Astrocyte (in vitro differentiated cells and primary cell): Measurements from ENCODE around the gene MST1. TPM values are rescaled to one million over a fixed set of nuclear protein-coding genes. Genes with fewer than 3 reads are reported as not detected.

Experiments
- DNase-seq: peaks from one replicate; pipeline ENCODE4 v3.0.0-alpha.2; 2010; ENCODE audit warnings: low read depth
- FAIRE-seq: peaks from 2 replicates; lab custom pipeline; 2011; peaks lifted over from hg19 to GRCh38; lab: Jason Lieb, UNC
- H2AFZ ChIP-seq: 2 replicates; pipeline ENCODE4 v1.6.0; 2012; ENCODE audit warnings: low read depth, low read length, inconsistent platforms
- H3K27ac ChIP-seq: 2 replicates; pipeline ENCODE4 v1.5.1; 2011; ENCODE audit warnings: low read depth, low read length, inconsistent platforms
- H3K27me3 ChIP-seq: 2 replicates; pipeline ENCODE4 v1.6.0; 2011; ENCODE audit warnings: low read length, inconsistent platforms; ENCODE audit not compliant: insufficient read depth
- H3K36me3 ChIP-seq: 2 replicates; pipeline ENCODE4 v1.5.1; 2011; ENCODE audit warnings: low read length, inconsistent platforms; ENCODE audit not compliant: insufficient read depth
- H3K4me1 ChIP-seq: 2 replicates; pipeline ENCODE4 v1.5.1; 2011; ENCODE audit warnings: low read length, inconsistent platforms; ENCODE audit not compliant: insufficient read depth
- H3K4me2 ChIP-seq: 2 replicates; pipeline ENCODE4 v1.6.0; 2012; ENCODE audit warnings: low read length, inconsistent platforms
- H3K4me3 ChIP-seq: 2 replicates; pipeline ENCODE4 v1.5.1; 2011; ENCODE audit warnings: low read depth, mild to moderate bottlenecking, low read length, inconsistent platforms; ENCODE audit not compliant: insufficient read depth
- H3K79me2 ChIP-seq: 2 replicates; pipeline ENCODE4 v1.6.0; 2012; ENCODE audit warnings: mild to moderate bottlenecking, low read length, inconsistent platforms; ENCODE audit not compliant: insufficient read depth
- H3K9ac ChIP-seq: 2 replicates; pipeline ENCODE4 v1.6.0; 2012; ENCODE audit warnings: mild to moderate bottlenecking, low read length, inconsistent platforms
- H3K9me3 ChIP-seq: 2 replicates; pipeline ENCODE4 v1.5.1; 2012; ENCODE audit warnings: low read depth, mild to moderate bottlenecking, low read length, inconsistent platforms; ENCODE audit not compliant: insufficient read depth
- H4K20me1 ChIP-seq: 2 replicates; pipeline ENCODE4 v1.6.0; 2012; ENCODE audit warnings: low read length, inconsistent platforms; ENCODE audit not compliant: insufficient read depth
- H3K27ac Mint-ChIP-seq: one replicate; pipeline ENCODE4 v1.8.0; 2021; ENCODE audit warnings: mild to moderate bottlenecking, mixed read lengths; ENCODE audit not compliant: unreplicated experiment
- H3K27me3 Mint-ChIP-seq: one replicate; pipeline ENCODE4 v1.8.0; 2021; ENCODE audit warnings: low read depth, mixed read lengths; ENCODE audit not compliant: unreplicated experiment
- H3K36me3 Mint-ChIP-seq: one replicate; pipeline ENCODE4 v1.8.0; 2021; ENCODE audit warnings: low read depth, mixed read lengths; ENCODE audit not compliant: unreplicated experiment
- H3K4me1 Mint-ChIP-seq: one replicate; pipeline ENCODE4 v1.8.0; 2021; ENCODE audit warnings: low read depth, mixed read lengths; ENCODE audit not compliant: unreplicated experiment
- H3K4me3 Mint-ChIP-seq: one replicate; pipeline ENCODE4 v1.8.0; 2021; ENCODE audit warnings: mild to moderate bottlenecking, moderate library complexity, mixed read lengths; ENCODE audit not compliant: unreplicated experiment
- H3K9me3 Mint-ChIP-seq: one replicate; pipeline ENCODE4 v1.8.0; 2021; ENCODE audit warnings: mild to moderate bottlenecking, mixed read lengths; ENCODE audit not compliant: unreplicated experiment
- CTCF ChIP-seq: IDR thresholded peaks from 2 replicates; pipeline ENCODE4 v1.5.1; 2011; ENCODE audit warnings: low read depth, mild to moderate bottlenecking, inconsistent platforms, low read length, moderate library complexity; ENCODE audit not compliant: insufficient read depth
- EZH2 ChIP-seq: IDR thresholded peaks from 2 replicates; pipeline ENCODE4 v1.6.1; 2012; ENCODE audit warnings: mild to moderate bottlenecking, low read length, inconsistent platforms; ENCODE audit not compliant: insufficient read depth
- total RNA-seq: library from RNA; stranded (reverse); gene quantifications from 2 replicates; pipeline ENCODE4 v1.2.1, GENCODE V29; 2021

Gene MST1
- total RNA-seq, 1 donor from 2014 or later: 9.3 TPM

GRCh38 chr3:49653621-49654020 lies 35.7 kb downstream of the MST1 start:
- DNase-seq (no peak), FAIRE-seq (no peak)
- Histone ChIP-seq H3K4me3 (no peak overlapping the region), H3K9me3 (no peaks in the 10 kb centered on the region), H3K36me3 (no peaks in the 10 kb centered on the region), H4K20me1 (no peaks in the 10 kb centered on the region), H2AFZ (no peak overlapping the region), H3K79me2 (no peaks in the 10 kb centered on the region), H3K9ac (no peak overlapping the region), H3K4me1 (no peaks in the 10 kb centered on the region), H3K4me2 (no peak overlapping the region), H3K27me3 (peaks cover 2% of the 10 kb centered on the region), H3K27ac (no peak overlapping the region)
- H3K36me3 Mint-ChIP-seq: no peaks in the 10 kb centered on the region
- H3K4me1 Mint-ChIP-seq: peaks cover 5% of the 10 kb centered on the region
- peaks cover 3% of the 10 kb centered on the region for H3K9me3 Mint-ChIP-seq
- peaks cover 29% of the 10 kb centered on the region for H3K27me3 Mint-ChIP-seq
- no peak overlapping the region for H3K4me3 Mint-ChIP-seq
- H3K27ac Mint-ChIP-seq: no peak overlapping the region
- TF ChIP-seq EZH2 (no peak), CTCF (no peak)

GRCh38 chr3:49652903-49653415 lies 36.3 kb downstream of the MST1 start:
- H3K9ac ChIP-seq: no peak overlapping the region
- no peaks in the 10 kb centered on the region for H4K20me1 ChIP-seq
- DNase-seq (no peak), FAIRE-seq (no peak)
- H3K4me2 ChIP-seq: no peak overlapping the region
- Mint-ChIP-seq H3K4me3 (no peak overlapping the region), H3K9me3 (peaks cover 3% of the 10 kb centered on the region), H3K36me3 (no peaks in the 10 kb centered on the region), H3K27ac (no peak overlapping the region), H3K27me3 (peaks cover 25% of the 10 kb centered on the region), H3K4me1 (peaks cover 7% of the 10 kb centered on the region)
- H3K4me1 ChIP-seq: no peaks in the 10 kb centered on the region
- peaks cover 2% of the 10 kb centered on the region for H3K27me3 ChIP-seq
- H3K79me2 ChIP-seq: no peaks in the 10 kb centered on the region
- H3K9me3 ChIP-seq: no peaks in the 10 kb centered on the region
- TF ChIP-seq EZH2 (no peak), CTCF (no peak)
- H3K27ac ChIP-seq: no peak overlapping the region
- no peak overlapping the region for H3K4me3 ChIP-seq
- no peaks in the 10 kb centered on the region for H3K36me3 ChIP-seq
- H2AFZ ChIP-seq: no peak overlapping the region

- FAIRE-seq: no peak
Observed at GRCh38 chr3:49652218-49652902, 36.9 kb downstream of the MST1 start.

More at GRCh38 chr3:49652218-49652902, 36.9 kb downstream of the MST1 start:
- no peak for DNase-seq
- Mint-ChIP-seq H3K36me3 (no peaks in the 10 kb centered on the region), H3K4me1 (peaks cover 12% of the 10 kb centered on the region), H3K27me3 (peaks cover 21% of the 10 kb centered on the region), H3K27ac (no peak overlapping the region), H3K9me3 (peaks cover 3% of the 10 kb centered on the region), H3K4me3 (no peak overlapping the region)
- Histone ChIP-seq H3K27ac (no peak overlapping the region), H3K27me3 (peaks cover 2% of the 10 kb centered on the region), H4K20me1 (no peaks in the 10 kb centered on the region), H3K79me2 (no peaks in the 10 kb centered on the region), H3K9me3 (no peaks in the 10 kb centered on the region), H3K9ac (no peak overlapping the region), H3K36me3 (no peaks in the 10 kb centered on the region), H2AFZ (no peak overlapping the region), H3K4me2 (no peak overlapping the region), H3K4me1 (no peaks in the 10 kb centered on the region), H3K4me3 (no peak overlapping the region)
- TF ChIP-seq EZH2 (no peak), CTCF (no peak)
